ENCODE data around the gene CHN1.

CHN1 gene

DNA sequence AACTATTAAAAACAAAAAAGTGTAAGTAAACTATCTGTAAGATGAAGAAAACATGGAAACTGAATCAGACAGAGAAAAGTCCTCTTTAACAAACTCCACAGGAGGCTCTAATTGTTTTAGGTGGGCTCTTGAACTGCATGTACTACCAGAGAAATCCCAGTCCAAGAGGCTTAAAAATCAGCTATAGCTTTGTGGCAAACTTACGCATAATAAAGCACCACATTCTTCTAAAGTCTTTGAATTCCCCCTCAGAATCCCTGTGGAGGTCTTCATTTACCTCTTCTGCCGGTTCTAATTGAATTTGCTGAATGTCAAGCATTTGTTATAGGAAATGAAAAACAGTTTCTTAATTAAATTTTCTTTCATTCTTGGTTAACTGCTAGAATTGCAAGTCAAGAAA, 40.8 kb downstream of the CHN1 start:
- TF ChIP-seq, protein P1, sequence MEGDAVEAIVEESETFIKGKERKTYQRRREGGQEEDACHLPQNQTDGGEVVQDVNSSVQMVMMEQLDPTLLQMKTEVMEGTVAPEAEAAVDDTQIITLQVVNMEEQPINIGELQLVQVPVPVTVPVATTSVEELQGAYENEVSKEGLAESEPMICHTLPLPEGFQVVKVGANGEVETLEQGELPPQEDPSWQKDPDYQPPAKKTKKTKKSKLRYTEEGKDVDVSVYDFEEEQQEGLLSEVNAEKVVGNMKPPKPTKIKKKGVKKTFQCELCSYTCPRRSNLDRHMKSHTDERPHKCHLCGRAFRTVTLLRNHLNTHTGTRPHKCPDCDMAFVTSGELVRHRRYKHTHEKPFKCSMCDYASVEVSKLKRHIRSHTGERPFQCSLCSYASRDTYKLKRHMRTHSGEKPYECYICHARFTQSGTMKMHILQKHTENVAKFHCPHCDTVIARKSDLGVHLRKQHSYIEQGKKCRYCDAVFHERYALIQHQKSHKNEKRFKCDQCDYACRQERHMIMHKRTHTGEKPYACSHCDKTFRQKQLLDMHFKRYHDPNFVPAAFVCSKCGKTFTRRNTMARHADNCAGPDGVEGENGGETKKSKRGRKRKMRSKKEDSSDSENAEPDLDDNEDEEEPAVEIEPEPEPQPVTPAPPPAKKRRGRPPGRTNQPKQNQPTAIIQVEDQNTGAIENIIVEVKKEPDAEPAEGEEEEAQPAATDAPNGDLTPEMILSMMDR (IDR thresholded peaks at IDR 0.05) = no peak

GRCh38 chr2:174963437-174964400, 41.5 kb downstream of the CHN1 start:
- TF ChIP-seq, protein P1 (IDR thresholded peaks at IDR 0.05) = no peak

- TF ChIP-seq, protein P1 (IDR thresholded peaks at IDR 0.05) = no peak
Observed at GRCh38 chr2:174959787-174960186, 45.4 kb downstream of the CHN1 start.

GRCh38 chr2:174957050-174957449, 48.1 kb downstream of the CHN1 start:
- TF ChIP-seq, protein P1 (IDR thresholded peaks at IDR 0.05) = no peak

GRCh38 chr2:174952607-174953006, 52.6 kb downstream of the CHN1 start:
- TF ChIP-seq, protein P1 (IDR thresholded peaks at IDR 0.05) = no peak

DNA sequence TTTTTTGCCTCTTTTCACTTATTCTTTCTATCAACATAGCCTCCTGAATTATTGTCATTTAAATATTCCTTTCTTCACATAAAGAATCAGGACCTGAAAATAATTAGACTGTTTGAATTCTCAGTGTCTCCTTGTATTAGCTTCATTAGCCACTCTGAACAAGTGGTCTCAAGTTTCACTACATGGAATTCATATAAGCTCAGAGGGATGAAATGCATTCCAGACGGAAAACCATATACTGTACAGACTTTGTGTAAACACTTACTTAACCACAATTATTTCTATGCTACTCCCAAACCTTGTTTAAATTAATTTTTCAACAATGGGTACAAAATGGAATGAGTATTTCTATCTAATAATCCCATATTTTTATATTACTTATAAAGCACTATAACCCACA, 53.4 kb downstream of the CHN1 start:
- TF ChIP-seq, protein P1 (IDR thresholded peaks at IDR 0.05) = no peak

- TF ChIP-seq, protein P1 (IDR thresholded peaks at IDR 0.05) = no peak
Observed at GRCh38 chr2:174949988-174950687, 55.0 kb downstream of the CHN1 start.
